Liver (tissue), 3 donors: ENCODE measurements around the gene ATP5PD.

ENCODE experiments used
- CTCF ChIP-seq: fragments of 150-350 bp; IDR thresholded peaks from 2 replicates; pipeline ENCODE4 v1.5.1; 2017; ENCODE audit warnings: improper control_type of control experiment, low read depth, low read length; ENCODE audit not compliant: missing input control
- EGR1 ChIP-seq, 2 donors: IDR thresholded peaks; 2 replicates each; pipeline ENCODE4 v1.6.1; 2016 to 2018; ENCODE audit warnings: antibody characterized with exemption in 2 of 2, low read depth in 2 of 2
- FOXA2 ChIP-seq: IDR thresholded peaks from 2 replicates; pipeline ENCODE4 v1.6.1; 2016; ENCODE audit warnings: antibody characterized with exemption
- GABPA ChIP-seq, 2 donors: IDR thresholded peaks in 1 of 2; conservative IDR thresholded peaks in 1 of 2; 2 replicates each; pipeline ENCODE4 v1.6.1; 2016; ENCODE audit warnings: antibody characterized with exemption in 2 of 2, mild to moderate bottlenecking in 1 of 2, moderate library complexity in 1 of 2
- JUND ChIP-seq, 2 donors: IDR thresholded peaks; 2 replicates each; pipeline ENCODE4 v1.6.1; 2016; ENCODE audit warnings: antibody characterized with exemption in 2 of 2
- MAX ChIP-seq: IDR thresholded peaks from 2 replicates; pipeline ENCODE4 v1.6.1; 2016; ENCODE audit warnings: antibody characterized with exemption
- RAD21 ChIP-seq, 2 donors: IDR thresholded peaks; 2 replicates each; pipeline ENCODE4 v1.6.1; 2016; ENCODE audit warnings: antibody characterized with exemption in 2 of 2, mild to moderate bottlenecking in 2 of 2
- REST ChIP-seq: IDR thresholded peaks from 2 replicates; pipeline ENCODE4 v1.6.1; 2016; ENCODE audit warnings: antibody characterized with exemption, mild to moderate bottlenecking
- RXRA ChIP-seq, 2 donors: IDR thresholded peaks; 2 replicates each; pipeline ENCODE4 v1.6.1; 2017 to 2018; ENCODE audit warnings: antibody characterized with exemption in 2 of 2, mild to moderate bottlenecking in 1 of 2
- TAF1 ChIP-seq: conservative IDR thresholded peaks from 2 replicates; pipeline ENCODE4 v1.6.1; 2016; ENCODE audit warnings: antibody characterized with exemption, mild to moderate bottlenecking
- YY1 ChIP-seq: IDR thresholded peaks from 2 replicates; pipeline ENCODE4 v1.6.1; 2016; ENCODE audit warnings: antibody characterized with exemption, mild to moderate bottlenecking
- donor health status: healthy.
- donor health status: healthy.

GRCh38 chr17:75020331-75021110 is 26.2 kb downstream of the ATP5PD start:
- TF ChIP-seq GABPA (IDR thresholded peaks at IDR 0.05 in 1 of 2, conservative IDR thresholded peaks at IDR 0.05 in 1 of 2) (no peak), REST (no peak), CTCF (no peak), RAD21 (IDR thresholded peaks at IDR 0.05) (no peak), TAF1 (no peak), MAX (no peak), FOXA2 (no peak), JUND (IDR thresholded peaks at IDR 0.05) (no peak), RXRA (IDR thresholded peaks at IDR 0.05) (no peak), YY1 (no peak), EGR1 (IDR thresholded peaks at IDR 0.05; ENCODE audit: low read depth in 2 of 2) (no peak)
